ENCODE measurements around the gene PDIA6.

DNA sequence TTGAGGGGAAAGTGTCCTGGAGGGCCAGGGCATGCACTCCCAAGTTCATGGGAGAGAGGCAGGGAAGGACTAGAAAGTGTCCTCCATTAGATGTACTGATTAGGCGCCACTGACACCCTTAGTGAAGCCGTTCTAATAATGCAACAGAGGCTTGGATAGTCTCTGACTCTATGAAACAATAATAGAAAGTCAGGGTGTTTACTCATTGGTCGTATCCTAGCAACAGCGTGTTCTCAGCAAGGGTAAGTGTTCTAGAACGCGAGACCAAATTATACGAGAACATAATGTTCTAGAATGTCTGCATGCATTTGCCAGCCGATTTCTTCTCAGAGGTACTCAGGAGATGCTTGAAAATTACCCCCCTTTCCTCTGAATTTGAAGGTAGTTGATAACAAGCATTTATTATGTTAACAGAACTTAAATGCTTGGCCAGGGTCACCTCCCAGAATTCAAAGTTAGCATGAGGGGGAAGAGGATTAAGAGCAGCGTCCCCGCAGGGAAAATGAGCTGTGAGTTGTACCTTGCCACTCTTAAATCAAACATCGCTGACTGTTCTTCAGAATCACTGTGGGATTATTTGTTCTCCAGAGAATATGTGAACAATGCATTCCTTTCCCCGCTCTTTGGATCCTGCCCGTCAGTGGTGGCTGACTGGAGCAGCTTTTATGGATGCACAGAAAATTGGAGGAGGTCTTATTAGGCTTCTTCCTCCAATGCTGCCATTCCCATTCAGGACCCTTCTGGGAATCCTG lies 33.7 kb upstream of the PDIA6 start:
- no peak for TF ChIP-seq POLR2A (IDR thresholded peaks at IDR 0.05)
- TF ChIP-seq, protein P1, sequence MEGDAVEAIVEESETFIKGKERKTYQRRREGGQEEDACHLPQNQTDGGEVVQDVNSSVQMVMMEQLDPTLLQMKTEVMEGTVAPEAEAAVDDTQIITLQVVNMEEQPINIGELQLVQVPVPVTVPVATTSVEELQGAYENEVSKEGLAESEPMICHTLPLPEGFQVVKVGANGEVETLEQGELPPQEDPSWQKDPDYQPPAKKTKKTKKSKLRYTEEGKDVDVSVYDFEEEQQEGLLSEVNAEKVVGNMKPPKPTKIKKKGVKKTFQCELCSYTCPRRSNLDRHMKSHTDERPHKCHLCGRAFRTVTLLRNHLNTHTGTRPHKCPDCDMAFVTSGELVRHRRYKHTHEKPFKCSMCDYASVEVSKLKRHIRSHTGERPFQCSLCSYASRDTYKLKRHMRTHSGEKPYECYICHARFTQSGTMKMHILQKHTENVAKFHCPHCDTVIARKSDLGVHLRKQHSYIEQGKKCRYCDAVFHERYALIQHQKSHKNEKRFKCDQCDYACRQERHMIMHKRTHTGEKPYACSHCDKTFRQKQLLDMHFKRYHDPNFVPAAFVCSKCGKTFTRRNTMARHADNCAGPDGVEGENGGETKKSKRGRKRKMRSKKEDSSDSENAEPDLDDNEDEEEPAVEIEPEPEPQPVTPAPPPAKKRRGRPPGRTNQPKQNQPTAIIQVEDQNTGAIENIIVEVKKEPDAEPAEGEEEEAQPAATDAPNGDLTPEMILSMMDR (IDR thresholded peaks at IDR 0.05), result no peak
- TF ChIP-seq POLR2AphosphoS5 (IDR thresholded peaks at IDR 0.05), result no peak
